ENCODE results near the gene MMP26.

MMP26 gene

DNA sequence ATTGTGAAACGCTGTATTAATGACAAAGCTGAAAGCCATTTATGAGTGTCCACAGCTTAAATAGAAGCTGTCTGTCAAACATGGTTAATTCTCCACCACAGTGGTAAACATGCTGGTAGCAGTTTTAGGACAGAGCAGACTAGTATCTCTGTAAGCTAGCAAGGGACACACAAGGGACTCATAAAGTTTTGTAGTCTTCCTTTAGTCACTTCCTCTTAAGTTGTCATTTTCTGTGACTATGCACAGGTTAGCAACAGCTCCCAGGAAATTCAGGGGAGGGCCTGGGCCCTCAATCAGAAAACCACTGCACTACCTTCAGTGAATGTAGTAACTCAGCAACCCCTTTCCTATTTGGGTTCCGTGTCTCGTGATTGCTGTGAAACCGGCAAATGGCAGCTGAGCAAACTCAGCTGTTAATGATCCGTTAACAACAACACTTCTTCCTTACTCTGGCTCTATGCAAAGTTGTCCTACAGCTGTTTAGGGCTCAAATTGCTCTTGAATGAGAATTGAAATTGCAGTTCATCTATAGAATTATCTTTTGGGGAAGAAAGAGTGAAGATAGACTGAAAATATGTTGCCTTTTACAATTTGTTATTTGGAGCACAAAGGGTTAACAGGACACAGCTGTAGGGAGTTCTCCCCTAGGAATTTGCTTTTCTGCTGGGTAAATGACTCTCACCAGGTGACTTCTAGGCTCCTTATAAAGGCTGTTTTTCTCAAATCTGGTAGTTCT, at the start of gene MMP26:
TSS of gene MMP26 (plus strand) at position 731 of the 736 bp plus-strand sequence.
- DNase-seq (ENCODE audit: low read depth): no peak

DNA sequence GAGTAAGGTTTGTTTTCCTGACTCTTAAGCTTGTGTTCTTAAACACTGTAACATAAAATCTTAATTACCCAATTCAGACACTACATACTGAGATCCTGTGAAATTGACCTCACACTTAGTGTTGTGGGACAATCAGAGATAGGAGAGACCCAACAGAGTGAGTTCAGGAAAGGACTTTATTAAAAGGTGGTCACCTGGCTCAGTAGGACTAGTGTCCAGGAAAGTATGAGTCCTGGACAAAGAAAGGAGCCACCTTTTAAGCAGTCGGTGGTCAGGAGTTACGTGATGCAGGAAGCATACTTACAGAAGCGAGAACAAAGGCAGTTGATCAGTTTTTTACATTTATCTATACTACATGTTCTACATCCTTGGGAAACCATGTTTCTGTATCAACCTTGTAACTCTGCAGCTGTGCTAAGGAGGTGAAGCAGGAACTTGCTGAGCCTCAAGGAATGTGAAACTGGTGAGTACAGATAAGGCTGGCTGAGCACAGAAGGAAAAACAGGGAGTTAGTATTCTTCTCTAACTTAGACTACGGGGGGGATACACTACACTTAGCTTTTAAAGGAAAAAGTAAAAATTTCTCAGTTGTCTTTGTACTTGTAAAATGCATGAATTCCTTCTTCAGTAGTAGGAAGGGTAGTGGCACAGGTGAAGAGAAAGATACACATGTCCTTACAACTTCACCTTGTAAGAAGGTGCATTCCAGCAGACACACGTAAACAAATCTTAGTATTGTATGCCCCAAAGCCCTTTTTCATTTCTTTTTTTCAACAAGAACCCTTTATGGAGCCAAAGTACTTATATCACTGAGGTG, 45.7 kb upstream of the MMP26 start:
- DNase-seq (ENCODE audit: low read depth): no peak

DNA sequence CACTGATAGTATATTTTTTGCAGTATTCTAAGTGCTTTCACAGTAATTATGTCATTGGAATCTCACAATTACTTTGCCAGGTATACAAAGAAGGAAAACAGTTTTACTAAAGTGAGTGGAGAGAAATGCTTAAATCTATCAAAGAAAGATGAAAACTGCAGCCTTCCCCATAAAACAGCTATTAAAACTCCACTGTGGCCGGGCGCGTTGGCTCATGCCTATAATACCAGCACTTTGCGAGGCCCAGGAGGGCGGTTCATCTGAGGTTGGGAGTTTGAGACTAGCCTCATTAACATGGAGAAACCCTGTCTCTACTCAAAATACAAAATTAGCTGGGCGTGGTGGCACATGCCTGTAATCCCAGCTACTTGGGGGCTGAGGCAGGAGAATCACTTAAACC, 41.7 kb upstream of the MMP26 start:
- no peak for DNase-seq (ENCODE audit: low read depth)

DNA sequence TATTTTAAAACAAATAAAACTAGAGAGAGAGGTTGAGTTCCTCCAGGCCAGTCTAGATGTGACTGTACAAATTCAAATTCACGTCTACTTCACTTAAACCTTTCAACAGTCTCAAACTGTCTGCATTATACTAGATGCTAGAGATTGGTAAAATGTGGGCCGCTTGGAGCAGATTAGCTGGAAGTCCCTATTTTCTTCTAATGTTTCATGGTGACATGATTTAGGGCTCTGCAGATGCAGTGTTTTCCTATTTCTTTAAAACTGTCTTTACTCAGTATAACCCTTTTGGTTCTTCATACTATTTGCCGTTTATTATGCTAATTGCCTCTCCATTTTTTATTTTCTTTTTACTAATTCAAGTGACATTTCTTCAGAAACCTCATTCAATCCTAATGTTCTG, 40.4 kb upstream of the MMP26 start:
- DNase-seq (ENCODE audit: low read depth): no peak

- DNase-seq (ENCODE audit: low read depth): no peak
These were observed 39.8 kb upstream of the MMP26 start for GRCh38 chr11:4664786-4665185.

GRCh38 chr11:4665424-4665823, 39.2 kb upstream of the MMP26 start:
- no peak for DNase-seq (ENCODE audit: low read depth)

DNA sequence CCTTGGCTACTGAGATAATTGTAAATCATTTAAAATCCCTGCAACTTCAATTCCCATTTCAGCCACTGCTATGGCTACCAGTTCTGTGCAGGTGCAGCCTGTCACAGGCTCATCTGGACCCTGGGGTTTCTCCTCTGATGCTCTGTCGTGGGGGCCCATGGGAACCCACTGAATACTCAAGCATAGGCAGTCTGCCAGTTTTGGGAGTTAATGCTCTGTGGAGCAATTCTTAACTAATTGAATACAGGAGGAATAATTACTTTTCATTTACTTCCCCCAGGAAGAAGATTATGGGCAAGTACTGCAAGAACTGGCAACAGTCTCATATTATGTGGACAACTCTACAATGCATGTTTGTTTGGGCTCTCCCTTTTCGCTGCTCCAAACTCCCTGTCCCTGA, 32.8 kb upstream of the MMP26 start:
- DNase-seq (ENCODE audit: low read depth): no peak

DNA sequence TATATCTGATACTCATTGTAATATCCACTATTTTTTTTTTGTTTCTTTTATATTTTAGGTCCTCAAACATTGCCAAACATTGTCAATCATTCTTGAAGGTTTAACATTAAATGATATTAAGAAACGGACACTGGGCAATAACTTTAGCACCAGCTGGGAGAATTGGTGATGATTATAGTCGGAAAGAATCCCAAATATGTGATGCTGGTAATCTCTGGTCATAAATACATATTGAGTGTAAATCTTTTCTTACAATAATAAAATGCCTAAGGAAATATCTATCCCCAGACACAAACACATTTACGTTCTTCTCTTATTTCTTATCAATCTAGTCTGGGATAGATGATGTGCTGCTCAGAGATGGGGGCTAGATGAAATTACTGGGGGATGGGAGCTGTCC, 32.1 kb upstream of the MMP26 start:
- DNase-seq (ENCODE audit: low read depth): no peak

- DNase-seq (ENCODE audit: low read depth): no peak
These were observed 30.8 kb upstream of the MMP26 start for GRCh38 chr11:4673781-4674180.

DNA sequence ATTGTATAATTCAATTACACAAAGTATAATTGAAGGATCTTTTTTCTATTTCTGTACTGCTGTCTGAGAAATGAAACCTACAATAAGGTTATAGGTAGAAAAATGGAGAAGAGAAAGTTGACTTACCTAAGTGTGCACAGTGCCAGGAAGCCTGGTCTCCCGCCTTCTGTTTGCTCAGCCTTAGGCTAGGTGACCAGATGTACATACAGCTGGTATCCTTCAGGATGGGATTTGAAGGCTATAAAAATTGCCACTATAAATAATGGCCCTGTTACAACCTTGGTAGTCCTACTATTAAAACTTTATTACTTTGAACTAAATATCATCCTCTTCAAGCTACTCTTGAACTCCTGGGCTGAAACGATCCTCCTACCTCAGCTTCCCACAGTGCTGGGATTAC, 26.6 kb upstream of the MMP26 start:
- no peak for DNase-seq (ENCODE audit: low read depth)

DNA sequence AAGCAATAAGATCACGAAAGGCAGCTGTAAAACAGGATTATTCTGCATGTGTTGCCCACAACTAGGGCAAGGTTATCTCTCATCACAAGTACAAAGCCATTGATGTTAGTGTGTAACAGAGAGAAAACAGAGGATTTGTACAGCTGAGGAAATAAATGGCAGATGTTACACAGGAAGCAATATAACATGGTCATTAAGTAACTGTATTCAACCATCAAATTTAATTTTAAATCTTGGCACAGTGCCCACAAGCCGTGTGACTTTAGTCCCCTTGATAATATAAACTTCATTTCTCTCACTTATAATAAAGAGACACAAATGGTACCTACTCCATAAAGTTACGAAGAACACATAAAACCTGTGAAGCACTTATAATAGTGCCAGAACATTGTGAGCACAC, 24.2 kb upstream of the MMP26 start:
- DNase-seq (ENCODE audit: low read depth): no peak

DNA sequence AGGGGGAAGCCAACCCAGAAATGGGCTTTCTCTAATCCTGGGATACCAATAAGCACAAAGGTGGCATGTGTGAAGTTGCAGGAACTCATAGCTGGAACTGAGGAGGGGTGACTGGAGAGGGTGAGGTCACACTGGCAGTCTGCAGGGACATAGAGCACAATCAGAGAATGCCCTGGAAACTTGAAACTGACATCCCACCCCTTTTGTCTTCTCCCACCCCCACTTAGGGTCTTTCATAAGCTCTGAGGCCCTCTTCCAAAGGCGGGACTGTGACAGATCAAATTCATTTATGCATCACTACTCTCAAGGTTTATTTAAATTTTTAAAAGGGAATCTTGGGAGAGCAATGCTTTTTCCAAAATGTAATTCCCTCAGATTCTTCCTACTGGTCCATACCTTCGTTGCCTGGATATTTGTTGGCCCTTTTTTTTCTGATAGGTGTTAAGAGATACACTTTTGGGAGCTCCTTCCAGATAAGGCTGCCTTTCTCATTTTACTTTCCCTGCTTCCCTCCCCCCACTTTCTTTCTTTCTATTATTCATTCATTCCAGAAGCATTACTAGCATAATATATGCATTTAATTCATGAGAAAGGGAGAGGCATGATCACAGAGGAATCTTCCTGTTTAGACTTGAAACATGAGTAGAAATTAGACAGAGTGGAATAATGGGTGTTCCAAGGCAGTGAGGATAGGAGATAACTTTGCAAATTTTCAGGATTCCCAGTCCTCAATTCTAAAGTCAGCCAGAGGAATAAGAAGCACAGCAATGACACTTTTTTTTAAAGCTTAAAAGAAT, 21.8 kb upstream of the MMP26 start:
- DNase-seq (ENCODE audit: low read depth): no peak

- DNase-seq (ENCODE audit: low read depth): no peak
These were observed 19.8 kb upstream of the MMP26 start for GRCh38 chr11:4684631-4685285.

DNA sequence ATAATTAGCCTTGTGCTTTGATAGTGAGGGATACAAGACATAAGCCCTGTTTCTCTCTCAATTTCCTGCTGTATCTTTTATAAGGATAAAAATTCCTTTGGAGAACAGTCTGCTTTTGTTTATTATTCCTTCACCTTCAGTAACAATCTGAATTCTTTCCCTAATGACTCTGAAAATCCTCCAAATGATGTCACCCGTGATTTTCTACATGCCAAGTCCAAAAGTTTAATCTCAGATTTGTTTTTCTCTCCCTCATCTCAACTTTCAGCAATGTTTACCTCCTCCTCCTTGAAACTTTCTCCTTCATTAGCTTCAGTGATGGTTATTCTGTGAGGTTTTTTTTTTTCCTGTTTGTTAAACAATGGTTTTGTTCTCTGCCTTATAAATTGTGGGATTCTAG, 9.1 kb upstream of the MMP26 start:
- DNase-seq (ENCODE audit: low read depth): no peak

- DNase-seq (ENCODE audit: low read depth): no peak
These were observed 7.0 kb upstream of the MMP26 start, which contains the start of gene OR51E2 for GRCh38 chr11:4697585-4697984. Gene OR51E2 (minus strand): TSS chr11:4697853. CDS start chr11:4682711, 15,142 bp downstream.

- no peak for DNase-seq (ENCODE audit: low read depth)
These were observed 4.7 kb upstream of the MMP26 start for GRCh38 chr11:4699697-4700435.

DNA sequence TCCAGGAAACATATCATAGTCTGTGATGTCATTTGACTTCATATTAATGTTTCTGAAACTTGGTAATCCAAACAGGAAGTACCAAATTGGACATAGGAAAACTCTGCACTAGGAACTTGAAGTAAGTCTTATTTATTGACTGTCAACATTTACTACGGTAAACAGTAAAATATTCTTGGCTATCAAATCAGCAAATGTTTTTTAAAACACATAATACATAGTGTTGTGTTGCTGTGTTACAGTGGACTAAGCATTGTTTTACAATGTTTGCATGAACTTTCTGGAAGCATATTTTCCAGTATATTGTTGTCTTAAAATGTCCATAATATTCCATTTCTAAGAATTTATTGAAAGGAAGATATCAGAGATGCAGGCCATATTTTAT, 4.2 kb upstream of the MMP26 start:
- no peak for DNase-seq (ENCODE audit: low read depth)

DNA sequence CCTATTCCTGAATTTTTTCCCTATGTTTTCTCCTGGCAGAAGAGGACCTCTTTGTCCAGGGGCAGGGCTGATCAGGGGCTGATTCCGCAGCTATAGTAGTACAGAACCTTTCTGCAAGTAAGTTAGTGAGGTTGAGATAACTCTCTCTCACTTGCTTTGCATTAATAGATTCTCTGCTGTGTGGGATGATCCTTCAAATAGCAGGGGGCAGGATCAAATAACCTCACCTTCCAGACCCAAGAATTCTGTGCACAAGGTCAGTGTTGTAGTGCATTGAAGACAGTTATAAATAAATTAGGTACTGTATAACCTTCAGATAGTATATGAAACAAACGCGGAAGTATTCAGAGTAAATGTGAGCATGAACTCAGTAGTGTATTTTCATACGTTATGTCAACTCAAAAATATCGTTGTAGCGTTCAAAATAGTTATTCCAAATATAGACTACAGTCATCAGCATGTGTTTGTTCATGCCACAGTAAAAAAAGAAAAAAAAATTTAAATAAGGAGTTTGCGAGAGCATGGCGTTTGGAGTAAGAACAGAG, 278 bp downstream of the MMP26 start:
- no peak for DNase-seq (ENCODE audit: low read depth)

GRCh38 chr11:4713241-4713640, 8.7 kb downstream of the MMP26 start:
- no peak for DNase-seq (ENCODE audit: low read depth)

GRCh38 chr11:4714300-4714699, 9.7 kb downstream of the MMP26 start:
- DNase-seq (ENCODE audit: low read depth): no peak
